ENCODE data around the gene EPHX1. TPM values are rescaled to one million over a fixed set of nuclear protein-coding genes. Genes with fewer than 3 reads are reported as not detected.
A peak's percentile ranks its signal among the peaks of the same experiment; 100 is the strongest.

The EPHX1 gene
- total and polyA plus RNA-seq, 10 of the 15 experiments (the other 5 are each of a cell fraction or from before 2014, with no cell fraction given) = 0.33 to 2.9 (median 0.78) TPM; not detected in 2

- Histone ChIP-seq H3K79me2 (ENCODE audit: control insufficient read depth, insufficient read depth, low read length) (peaks cover 30% of the 10 kb centered on the region), H3K9me3 (replicated peaks; ENCODE audit: control insufficient read depth, insufficient read depth, low read length) (no peaks in the 10 kb centered on the region), H3K27me3 (replicated peaks in 1 of 2; ENCODE audit: control insufficient read depth in 2 of 2, insufficient read depth in 2 of 2, low read length in 1 of 2) (no peaks in the 10 kb centered on the region), H3K9ac (ENCODE audit: control insufficient read depth, insufficient read depth, low read length) (peak overlapping the region; percentile 8; the same call in 1 of the 2 replicates), H3K4me1 (ENCODE audit: control insufficient read depth, insufficient read depth, low read length) (peaks cover 30% of the 10 kb centered on the region), H3K36me3 (ENCODE audit: control insufficient read depth in 2 of 2, insufficient read depth in 2 of 2, low read length in 1 of 2) (peaks cover 1 to 2% of the 10 kb centered on the region in 2 experiments; a peak in 3 of 4 replicates), H4K20me1 (ENCODE audit: control insufficient read depth, insufficient read depth) (0 out of 2 replicates have a peak, but pooled peaks cover 3% of the 10 kb centered on the region), H3K4me2 (ENCODE audit: control insufficient read depth, insufficient read depth) (peak overlapping the region; percentile 96), H3K4me3 (peak overlapping the region; percentile 88; the same call in 1 of the 2 replicates), H3K27ac (ENCODE audit: control insufficient read depth, insufficient read depth) (no peak overlapping the region), H2AFZ (ENCODE audit: control insufficient read depth, low read depth, low read length) (no peak overlapping the region)
- ATAC-seq (no peak), DNase-seq (ENCODE audit: low read depth, low spot score) (no peak), FAIRE-seq (no peak)
- no TSS peak for BruUV-seq (replicated peaks)
- TF ChIP-seq CHD4 (IDR thresholded peaks at IDR 0.05) (no peak), NBN (IDR thresholded peaks at IDR 0.05) (no peak), POU2F2 (IDR thresholded peaks at IDR 0.05; ENCODE audit: borderline replicate concordance, low read depth, low read length) (no peak), SUZ12 (IDR thresholded peaks at IDR 0.05; ENCODE audit: unreplicated experiment) (no peak), CBFB (IDR thresholded peaks at IDR 0.05; ENCODE audit: low read depth) (no peak), KAT2A (conservative IDR thresholded peaks at IDR 0.05; ENCODE audit: control insufficient read depth, low read depth, low read length) (no peak)
- ChIA-PET POLR2A (interaction anchor here (4.9 kb wide), 1 partner anchor 102 kb away, joined by 30 read pairs; the partner anchor contains the start of gene SRP9), RAD21 (ENCODE audit: unreplicated experiment) (interaction anchor here (2.3 to 3.7 kb wide), 2 partner anchors 67 to 103 kb away, joined by 7 to 37 read pairs; partner anchors contain the start of gene SRP9), SMC1A (ENCODE audit: uncharacterized antibody, unreplicated experiment) (interaction anchor here (1.4 to 5.1 kb wide), 5 partner anchors 9 to 116 kb away, joined by 3 to 29 read pairs (median 9); partner anchors contain the start of gene SRP9), CTCF (interaction anchor here (0.5 to 1.4 kb wide), 7 partner anchors 27 to 322 kb away, joined by 3 to 4 read pairs (median 3); no protein-coding TSS in a partner anchor)
- in situ Hi-C loops (cut with MboI) (no loop called here), intact Hi-C loops (cut with micrococcal nuclease; ENCODE audit: unreplicated experiment) (no loop called here)
- WGBS (ENCODE audit: insufficient coverage, insufficient replicate concordance, low lambda C conversion rate, missing lambda C conversion rate) = 91% methylated on average over 2 of the region's 2 CpGs
These were observed 70.3 kb downstream of the EPHX1 start for GRCh38 chr1:225880222-225880588.

GRCh38 chr1:225880636-225881035 lies 70.7 kb downstream of the EPHX1 start:
- Histone ChIP-seq H3K9ac (ENCODE audit: control insufficient read depth, insufficient read depth, low read length) (no peak overlapping the region), H3K4me2 (ENCODE audit: control insufficient read depth, insufficient read depth) (peak overlapping the region; percentile 96), H4K20me1 (ENCODE audit: control insufficient read depth, insufficient read depth) (0 out of 2 replicates have a peak, but pooled peaks cover 3% of the 10 kb centered on the region), H3K79me2 (ENCODE audit: control insufficient read depth, insufficient read depth, low read length) (peaks cover 30% of the 10 kb centered on the region), H2AFZ (ENCODE audit: control insufficient read depth, low read depth, low read length) (no peak overlapping the region), H3K4me3 (peak overlapping the region; percentile 88; the same call in 1 of the 2 replicates), H3K9me3 (replicated peaks; ENCODE audit: control insufficient read depth, insufficient read depth, low read length) (no peaks in the 10 kb centered on the region), H3K4me1 (ENCODE audit: control insufficient read depth, insufficient read depth, low read length) (peaks cover 30% of the 10 kb centered on the region), H3K27me3 (replicated peaks in 1 of 2; ENCODE audit: control insufficient read depth in 2 of 2, insufficient read depth in 2 of 2, low read length in 1 of 2) (no peaks in the 10 kb centered on the region), H3K27ac (ENCODE audit: control insufficient read depth, insufficient read depth) (no peak overlapping the region), H3K36me3 (ENCODE audit: control insufficient read depth in 2 of 2, insufficient read depth in 2 of 2, low read length in 1 of 2) (peaks cover 1 to 2% of the 10 kb centered on the region in 2 experiments; a peak in 3 of 4 replicates)
- ChIA-PET POLR2A (interaction anchor here (3.0 to 4.9 kb wide), 2 partner anchors 43 to 102 kb away, joined by 11 to 30 read pairs; partner anchors contain the start of genes PYCR2 and SRP9), SMC1A (ENCODE audit: uncharacterized antibody, unreplicated experiment) (interaction anchor here (0.8 to 5.1 kb wide), 9 partner anchors 9 to 116 kb away, joined by 3 to 29 read pairs (median 8); partner anchors contain the start of gene SRP9), CTCF (interaction anchor here (0.8 to 4.9 kb wide), 9 partner anchors 16 to 108 kb away, joined by 3 to 40 read pairs (median 4); partner anchors contain the start of gene SRP9), RAD21 (ENCODE audit: unreplicated experiment) (interaction anchor here (0.8 to 3.7 kb wide), 5 partner anchors 31 to 107 kb away, joined by 3 to 37 read pairs (median 13); partner anchors contain the start of genes PYCR2 and SRP9)
- DNase-seq (ENCODE audit: low read depth, low spot score) = no peak
- peak; percentile 57 for FAIRE-seq
- intact Hi-C loops (cut with micrococcal nuclease; ENCODE audit: unreplicated experiment) (no loop called here), in situ Hi-C loops (cut with MboI) (no loop called here)
- no TSS peak for BruUV-seq (replicated peaks)
- whole genome bisulfite sequencing (ENCODE audit: insufficient coverage, insufficient replicate concordance, low lambda C conversion rate, missing lambda C conversion rate) = 68% methylated on average over 5 of the region's 5 CpGs
- TF ChIP-seq ZNF207 (IDR thresholded peaks at IDR 0.05; ENCODE audit: borderline replicate concordance) = no peak
- no peak for TF ChIP-seq IRF5 (IDR thresholded peaks at IDR 0.05; ENCODE audit: borderline replicate concordance)
- no peak for ATAC-seq
